ENCODE results near the gene ALDH5A1. TPM values are rescaled to one million over a fixed set of nuclear protein-coding genes. Genes with fewer than 3 reads are reported as not detected.

Gene ALDH5A1
- 1.0 and 1.2 TPM in 2 replicates for total RNA-seq

GRCh38 chr6:24494821-24495795 is at the start of gene ALDH5A1:
Gene ALDH5A1 (plus strand): TSS chr6:24494969. CDS start chr6:24494997, 28 bp downstream.
- DNase-seq, result peak; percentile 65

- DNase-seq, result no peak
Observed at GRCh38 chr6:24445704-24446103, 49.1 kb upstream of the ALDH5A1 start.

GRCh38 chr6:24446670-24447069 is 48.1 kb upstream of the ALDH5A1 start:
- DNase-seq, result no peak

- DNase-seq, result no peak
Observed at GRCh38 chr6:24448396-24448795, 46.4 kb upstream of the ALDH5A1 start.

GRCh38 chr6:24448828-24449525 is 45.8 kb upstream of the ALDH5A1 start:
- DNase-seq, result peak; percentile 28

GRCh38 chr6:24451581-24452388 is 43.0 kb upstream of the ALDH5A1 start:
- DNase-seq, result no peak

GRCh38 chr6:24453921-24454320 is 40.8 kb upstream of the ALDH5A1 start:
- DNase-seq, result no peak

- no peak for DNase-seq
Observed at GRCh38 chr6:24454452-24454851, 40.3 kb upstream of the ALDH5A1 start.

- no peak for DNase-seq
Observed at GRCh38 chr6:24455061-24455460, 39.7 kb upstream of the ALDH5A1 start.

- DNase-seq, result no peak
Observed at GRCh38 chr6:24458134-24458533, 36.6 kb upstream of the ALDH5A1 start.

GRCh38 chr6:24458941-24459340 is 35.8 kb upstream of the ALDH5A1 start:
- no peak for DNase-seq

- no peak for DNase-seq
Observed at GRCh38 chr6:24460966-24461365, 33.8 kb upstream of the ALDH5A1 start.

GRCh38 chr6:24464253-24465038 is 30.3 kb upstream of the ALDH5A1 start:
- DNase-seq, result no peak

- DNase-seq, result no peak
Observed at GRCh38 chr6:24469811-24470210, 25.0 kb upstream of the ALDH5A1 start.

- no peak for DNase-seq
Observed at GRCh38 chr6:24472181-24472580, 22.6 kb upstream of the ALDH5A1 start.

GRCh38 chr6:24476631-24477030 is 18.1 kb upstream of the ALDH5A1 start:
- no peak for DNase-seq

GRCh38 chr6:24477070-24477469 is 17.7 kb upstream of the ALDH5A1 start:
- no peak for DNase-seq

- no peak for DNase-seq
Observed at GRCh38 chr6:24478903-24479302, 15.9 kb upstream of the ALDH5A1 start.

- no peak for DNase-seq
Observed at GRCh38 chr6:24480705-24481104, 14.1 kb upstream of the ALDH5A1 start.

- DNase-seq, result no peak
Observed at GRCh38 chr6:24481449-24481848, 13.3 kb upstream of the ALDH5A1 start.

GRCh38 chr6:24484657-24485323 is 10.0 kb upstream of the ALDH5A1 start:
- DNase-seq, result no peak
